ENCODE results near the gene FOXO6. TPM values are rescaled to one million over a fixed set of nuclear protein-coding genes. Genes with fewer than 3 reads are reported as not detected.
A peak's percentile ranks its signal among the peaks of the same experiment; 100 is the strongest.

The FOXO6 gene
- polyA plus RNA-seq, 1 donor (not counting 4 experiments of a cell fraction or from before 2014, with no cell fraction given): not detected

DNA sequence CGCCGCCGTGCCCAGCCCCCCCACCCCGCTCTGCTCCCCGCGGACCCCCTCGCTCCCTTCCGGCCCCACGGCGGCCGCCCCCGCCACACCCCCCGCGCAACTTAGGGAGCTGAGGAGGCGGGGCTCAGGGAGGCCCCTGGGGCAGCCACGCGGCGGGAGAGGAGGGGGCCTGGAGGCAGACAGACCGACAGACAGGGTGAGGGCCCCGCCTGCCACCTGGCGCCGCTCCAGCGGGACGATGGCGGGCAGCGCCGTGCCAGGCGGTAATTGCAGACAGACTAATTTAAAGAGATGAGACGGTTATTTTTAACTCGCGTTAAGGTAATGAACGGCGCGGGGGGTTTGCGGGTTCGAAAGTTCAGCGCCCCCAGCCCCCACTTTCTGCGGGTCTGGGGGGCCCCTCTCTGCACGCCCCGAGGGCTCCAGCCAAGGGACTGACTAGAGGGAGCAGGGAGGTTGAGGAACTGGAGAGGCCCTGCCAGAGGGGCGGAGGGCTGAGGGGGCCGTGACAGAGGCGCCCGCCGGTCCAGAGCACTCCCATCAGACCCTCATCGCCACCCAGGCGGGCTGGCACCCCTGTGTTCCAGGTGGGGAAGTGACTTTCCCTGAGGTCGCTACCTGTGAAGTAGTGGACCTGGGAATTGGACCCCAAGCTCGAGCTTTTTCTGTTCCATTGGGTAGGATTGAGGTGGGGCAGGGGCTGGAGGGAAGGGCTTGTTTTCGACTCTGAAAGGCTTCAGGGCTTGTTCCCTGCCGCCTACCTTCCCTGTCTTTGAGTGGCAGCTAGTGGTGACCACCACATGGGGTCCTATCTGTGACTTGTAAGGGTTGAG, 5.4 kb downstream of the FOXO6 start:
- H4K20me1 ChIP-seq (ENCODE audit: control insufficient read depth, extremely low read depth, insufficient read depth, low read length): peaks cover 7% of the 10 kb centered on the region
- no peaks in the 10 kb centered on the region for H3K79me2 ChIP-seq (ENCODE audit: control insufficient read depth, insufficient read depth, low read length)
- H3K9me3 ChIP-seq (ENCODE audit: control insufficient read depth, low read depth, low read length): no peaks in the 10 kb centered on the region
- H3K27me3 ChIP-seq (ENCODE audit: control insufficient read depth, extremely low read depth, insufficient read depth, low read length): peaks cover 76% of the 10 kb centered on the region
- no peaks in the 10 kb centered on the region for H3K36me3 ChIP-seq (ENCODE audit: control insufficient read depth in 2 of 2, extremely low read depth in 1 of 2, insufficient read depth in 2 of 2, low read length in 2 of 2)
- FAIRE-seq (no peak), DNase-seq (ENCODE audit: low read depth, low spot score) (no peak)
- no peak overlapping the region for H3K27ac ChIP-seq (ENCODE audit: control insufficient read depth, insufficient read depth, low read length)
- TF ChIP-seq CTCF (optimal IDR thresholded peaks at IDR 0.05 in 1 of 3, IDR thresholded peaks at IDR 0.05 in 1 of 3, conservative IDR thresholded peaks at IDR 0.05 in 1 of 3; ENCODE audit: extremely low read depth in 1 of 3, insufficient read depth in 2 of 3, low read length in 3 of 3): no peak
- TF ChIP-seq EZH2 (IDR thresholded peaks at IDR 0.05; ENCODE audit: low read length): peak; percentile 61
- H3K4me2 ChIP-seq (ENCODE audit: control insufficient read depth, extremely low read depth, insufficient read depth, low read depth, low read length): peak overlapping the region; percentile 54
- H2AFZ ChIP-seq (ENCODE audit: control insufficient read depth, low read length): no peak overlapping the region
- no peak overlapping the region for H3K9ac ChIP-seq (ENCODE audit: control insufficient read depth, extremely low read depth, insufficient read depth, low read length)
- dilution Hi-C loops (cut with MboI; ENCODE audit: extremely low pct_ligation_motif_present, low sequenced_read_pairs): no loop called here
- H3K4me1 ChIP-seq (ENCODE audit: control insufficient read depth, extremely low read depth, insufficient read depth, low read length): peaks cover 7% of the 10 kb centered on the region
- H3K9me1 ChIP-seq (ENCODE audit: control insufficient read depth, extremely low read depth, insufficient read depth, low read length): no peaks in the 10 kb centered on the region
- no peak overlapping the region for H3K4me3 ChIP-seq (ENCODE audit: control insufficient read depth in 2 of 3, extremely low read depth in 1 of 3, insufficient read depth in 2 of 3, low read depth in 1 of 3, low read length in 3 of 3)

DNA sequence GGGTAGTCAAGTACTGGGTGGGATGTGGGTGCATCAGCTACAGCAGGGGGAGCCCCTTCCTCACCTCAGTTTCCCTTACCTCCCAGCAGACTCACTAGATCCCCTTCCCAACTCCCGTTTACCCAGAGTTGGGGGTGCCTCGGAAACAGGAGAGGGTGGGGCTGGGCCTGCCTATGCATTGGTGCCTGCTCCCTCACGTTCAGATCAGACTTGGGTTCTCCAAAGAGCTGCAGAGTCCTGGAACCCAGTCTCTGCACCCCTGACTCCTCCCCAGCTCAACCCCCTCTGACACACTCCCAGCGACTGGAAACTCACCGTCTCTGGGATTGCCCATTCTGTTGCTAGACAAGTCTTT, 6.0 kb downstream of the FOXO6 start:
- dilution Hi-C loops (cut with MboI; ENCODE audit: extremely low pct_ligation_motif_present, low sequenced_read_pairs): no loop called here
- H3K4me3 ChIP-seq (ENCODE audit: control insufficient read depth in 2 of 3, extremely low read depth in 1 of 3, insufficient read depth in 2 of 3, low read depth in 1 of 3, low read length in 3 of 3): no peak overlapping the region
- peaks cover 71% of the 10 kb centered on the region for H3K27me3 ChIP-seq (ENCODE audit: control insufficient read depth, extremely low read depth, insufficient read depth, low read length)

More for the DNA sequence above, 6.0 kb downstream of the FOXO6 start:
- DNase-seq (ENCODE audit: low read depth, low spot score): no peak
- no peak for FAIRE-seq
- no peaks in the 10 kb centered on the region for H3K9me1 ChIP-seq (ENCODE audit: control insufficient read depth, extremely low read depth, insufficient read depth, low read length)
- TF ChIP-seq EZH2 (IDR thresholded peaks at IDR 0.05; ENCODE audit: low read length): no peak
- TF ChIP-seq CTCF (optimal IDR thresholded peaks at IDR 0.05 in 1 of 3, IDR thresholded peaks at IDR 0.05 in 1 of 3, conservative IDR thresholded peaks at IDR 0.05 in 1 of 3; ENCODE audit: extremely low read depth in 1 of 3, insufficient read depth in 2 of 3, low read length in 3 of 3): no peak
- no peaks in the 10 kb centered on the region for H3K79me2 ChIP-seq (ENCODE audit: control insufficient read depth, insufficient read depth, low read length)
- H3K9ac ChIP-seq (ENCODE audit: control insufficient read depth, extremely low read depth, insufficient read depth, low read length): no peak overlapping the region
- no peak overlapping the region for H3K4me2 ChIP-seq (ENCODE audit: control insufficient read depth, extremely low read depth, insufficient read depth, low read depth, low read length)
- H3K36me3 ChIP-seq (ENCODE audit: control insufficient read depth in 2 of 2, extremely low read depth in 1 of 2, insufficient read depth in 2 of 2, low read length in 2 of 2): no peaks in the 10 kb centered on the region
- no peak overlapping the region for H3K27ac ChIP-seq (ENCODE audit: control insufficient read depth, insufficient read depth, low read length)
- no peaks in the 10 kb centered on the region for H3K9me3 ChIP-seq (ENCODE audit: control insufficient read depth, low read depth, low read length)
- H2AFZ ChIP-seq (ENCODE audit: control insufficient read depth, low read length): no peak overlapping the region
- H3K4me1 ChIP-seq (ENCODE audit: control insufficient read depth, extremely low read depth, insufficient read depth, low read length): peaks cover 2% of the 10 kb centered on the region
- peaks cover 7% of the 10 kb centered on the region for H4K20me1 ChIP-seq (ENCODE audit: control insufficient read depth, extremely low read depth, insufficient read depth, low read length)
